SU-DHL-6 (cell line): Measurements from ENCODE around the gene SRGAP1.

Experiments
- H2AFZ ChIP-seq: fragments of 200-600 bp; sonication (generic); 2 replicates; pipeline ENCODE4 v1.6.1; 2014; ENCODE audit warnings: low read depth, mild to moderate bottlenecking, moderate library complexity, mixed read lengths, antibody characterized with exemption, low read length; ENCODE audit not compliant: severe bottlenecking
- H3F3A ChIP-seq: fragments of 200-600 bp; shearing (Covaris generic); 2 replicates; pipeline ENCODE4 v1.6.0; 2016; ENCODE audit warnings: antibody characterized with exemption, mild to moderate bottlenecking; ENCODE audit not compliant: insufficient read depth
- H3K27ac ChIP-seq: fragments of 200-600 bp; sonication (generic); 2 replicates; pipeline ENCODE4 v1.5.1; 2016; ENCODE audit warnings: low read depth, mild to moderate bottlenecking, low read length, moderate library complexity, mixed read lengths
- H3K27me3 ChIP-seq: fragments of 200-600 bp; sonication (generic), shearing (Covaris generic); 2 replicates; pipeline ENCODE4 v1.6.0; 2014; ENCODE audit warnings: mild to moderate bottlenecking, low read length
- H3K36me3 ChIP-seq: fragments of 200-600 bp; sonication (generic); 2 replicates; pipeline ENCODE4 v1.6.1; 2014; ENCODE audit warnings: mild to moderate bottlenecking, low read length, mixed read lengths
- H3K4me2 ChIP-seq: fragments of 300-600, 200-600 bp; shearing (Covaris generic), sonication (generic); 2 replicates; pipeline ENCODE4 v1.6.0; 2014; ENCODE audit warnings: low read length, low read depth, mild to moderate bottlenecking; ENCODE audit not compliant: poor library complexity, severe bottlenecking
- H3K4me3 ChIP-seq: fragments of 200-600 bp; sonication (generic); 2 replicates; pipeline ENCODE4 v1.5.1; 2014; ENCODE audit warnings: antibody characterized with exemption, low read length, mild to moderate bottlenecking, mixed read lengths; ENCODE audit not compliant: insufficient read depth, poor library complexity, severe bottlenecking
- H3K79me2 ChIP-seq: fragments of 200-600 bp; sonication (generic); 2 replicates; pipeline ENCODE4 v1.6.1; 2014; ENCODE audit warnings: mild to moderate bottlenecking, low read length, moderate library complexity; ENCODE audit not compliant: insufficient read depth
- H3K9ac ChIP-seq: fragments of 200-600 bp; sonication (generic); 2 replicates; pipeline ENCODE4 v1.7.0; 2014; ENCODE audit warnings: mild to moderate bottlenecking, low read length
- H3K9me2 ChIP-seq: fragments of 200-600 bp; sonication (generic); replicated peaks from 2 replicates; pipeline ENCODE4 v1.6.1; 2014; ENCODE audit warnings: low read length; ENCODE audit not compliant: insufficient read depth
- H3K9me3 ChIP-seq: fragments of 200-600 bp; sonication (generic); 2 replicates; pipeline ENCODE4 v1.6.1; 2014; ENCODE audit warnings: low read length, mixed read lengths; ENCODE audit not compliant: insufficient read depth
- H4K20me1 ChIP-seq: fragments of 200-600 bp; sonication (generic); 2 replicates; pipeline ENCODE4 v1.6.1; 2014; ENCODE audit warnings: low read depth, mild to moderate bottlenecking, antibody characterized with exemption, low read length, moderate library complexity, mixed read lengths
- EZH2phosphoT487 ChIP-seq: fragments of 200-600 bp; sonication (generic), shearing (Covaris generic); conservative IDR thresholded peaks from 2 replicates; pipeline ENCODE4 v1.6.1; 2018; ENCODE audit warnings: mild to moderate bottlenecking, antibody characterized with exemption, low read length, moderate library complexity, mixed read lengths
- TF ChIP-seq, protein P1 (sequence below): fragments of 200-600 bp; sonication (generic); IDR thresholded peaks from one replicate; pipeline ENCODE4 v1.5.1; 2017; ENCODE audit warnings: antibody characterized with exemption, mild to moderate bottlenecking, low read length, moderate library complexity; ENCODE audit not compliant: insufficient read depth, poor library complexity, severe bottlenecking

SRGAP1 gene

GRCh38 chr12:64019101-64019500 is 174.6 kb downstream of the SRGAP1 start:
- Histone ChIP-seq H3K4me3 (no peak overlapping the region), H3K9me2 (no peaks in the 10 kb centered on the region), H4K20me1 (no peaks in the 10 kb centered on the region), H3K4me2 (no peak overlapping the region), H3K27ac (no peak overlapping the region), H3K79me2 (no peaks in the 10 kb centered on the region), H2AFZ (no peak overlapping the region), H3F3A (no peaks in the 10 kb centered on the region), H3K27me3 (no peaks in the 10 kb centered on the region), H3K36me3 (no peaks in the 10 kb centered on the region), H3K9me3 (no peaks in the 10 kb centered on the region), H3K9ac (no peak overlapping the region)
- TF ChIP-seq EZH2phosphoT487, result no peak
- TF ChIP-seq, protein P1, sequence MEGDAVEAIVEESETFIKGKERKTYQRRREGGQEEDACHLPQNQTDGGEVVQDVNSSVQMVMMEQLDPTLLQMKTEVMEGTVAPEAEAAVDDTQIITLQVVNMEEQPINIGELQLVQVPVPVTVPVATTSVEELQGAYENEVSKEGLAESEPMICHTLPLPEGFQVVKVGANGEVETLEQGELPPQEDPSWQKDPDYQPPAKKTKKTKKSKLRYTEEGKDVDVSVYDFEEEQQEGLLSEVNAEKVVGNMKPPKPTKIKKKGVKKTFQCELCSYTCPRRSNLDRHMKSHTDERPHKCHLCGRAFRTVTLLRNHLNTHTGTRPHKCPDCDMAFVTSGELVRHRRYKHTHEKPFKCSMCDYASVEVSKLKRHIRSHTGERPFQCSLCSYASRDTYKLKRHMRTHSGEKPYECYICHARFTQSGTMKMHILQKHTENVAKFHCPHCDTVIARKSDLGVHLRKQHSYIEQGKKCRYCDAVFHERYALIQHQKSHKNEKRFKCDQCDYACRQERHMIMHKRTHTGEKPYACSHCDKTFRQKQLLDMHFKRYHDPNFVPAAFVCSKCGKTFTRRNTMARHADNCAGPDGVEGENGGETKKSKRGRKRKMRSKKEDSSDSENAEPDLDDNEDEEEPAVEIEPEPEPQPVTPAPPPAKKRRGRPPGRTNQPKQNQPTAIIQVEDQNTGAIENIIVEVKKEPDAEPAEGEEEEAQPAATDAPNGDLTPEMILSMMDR, result no peak

DNA sequence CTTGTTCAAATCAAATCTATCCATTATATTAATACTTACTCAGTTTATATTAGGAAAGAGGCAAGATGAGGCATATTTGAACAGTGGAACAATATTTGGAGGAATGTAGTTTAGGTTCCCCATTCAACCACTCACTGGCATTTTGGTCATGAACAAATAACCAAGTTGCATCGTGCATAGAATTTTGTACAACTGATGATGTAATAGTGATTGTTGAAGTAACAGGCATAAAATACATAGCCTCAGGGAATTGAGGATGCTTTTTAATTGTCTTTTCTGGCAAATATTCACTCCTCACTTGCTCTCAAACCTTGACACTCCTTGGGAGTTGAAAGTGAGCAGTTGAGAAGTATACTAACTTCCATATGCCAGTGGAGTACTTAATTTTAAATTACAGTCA is 175.2 kb downstream of the SRGAP1 start:
- Histone ChIP-seq H3F3A (no peaks in the 10 kb centered on the region), H3K9ac (no peak overlapping the region), H3K79me2 (no peaks in the 10 kb centered on the region), H3K27me3 (no peaks in the 10 kb centered on the region), H3K4me2 (no peak overlapping the region), H3K36me3 (no peaks in the 10 kb centered on the region), H3K9me3 (no peaks in the 10 kb centered on the region), H4K20me1 (no peaks in the 10 kb centered on the region), H3K9me2 (no peaks in the 10 kb centered on the region), H3K27ac (no peak overlapping the region), H3K4me3 (no peak overlapping the region), H2AFZ (no peak overlapping the region)
- TF ChIP-seq EZH2phosphoT487, result no peak
- TF ChIP-seq, protein P1, result no peak

DNA sequence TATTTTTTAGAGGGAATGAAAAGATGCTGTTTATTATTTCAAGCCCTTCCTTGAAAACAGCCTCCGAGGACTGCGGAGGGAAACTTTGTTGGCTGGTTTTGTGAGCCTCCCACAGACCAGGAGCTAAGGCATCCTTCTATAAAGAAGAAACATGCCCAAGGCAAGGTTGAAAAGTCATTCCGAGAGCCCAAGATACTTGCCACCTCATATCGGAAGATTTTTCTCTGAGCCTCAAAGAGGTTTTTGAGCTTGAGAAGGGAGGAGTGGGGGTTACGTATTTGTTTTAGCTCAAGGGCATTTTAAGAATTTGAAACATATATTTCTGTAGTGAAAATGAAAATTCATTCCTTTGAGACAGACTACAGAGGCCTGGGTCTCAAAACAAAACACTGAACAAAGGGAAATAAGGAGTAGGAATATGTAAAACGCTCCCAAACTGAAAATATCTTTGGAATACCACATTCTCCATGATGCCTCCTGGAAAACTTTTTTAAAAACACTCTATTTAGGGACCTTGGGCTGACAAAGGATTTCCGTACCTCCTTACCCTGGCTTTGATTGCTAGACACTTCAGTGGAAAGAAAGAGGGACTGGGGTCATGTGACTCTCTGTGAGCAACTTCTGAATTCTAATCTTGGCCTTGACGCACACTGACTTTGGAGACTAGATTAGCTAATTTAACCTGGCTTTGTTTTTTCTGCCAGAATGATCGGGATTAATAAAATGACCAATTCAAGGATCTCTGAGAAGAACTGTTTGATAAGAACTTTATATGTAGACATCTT is 180.9 kb downstream of the SRGAP1 start:
- H3K4me2 ChIP-seq, result no peak overlapping the region

More for the DNA sequence above, 180.9 kb downstream of the SRGAP1 start:
- Histone ChIP-seq H3K9me2 (no peaks in the 10 kb centered on the region), H3K27ac (no peak overlapping the region), H4K20me1 (no peaks in the 10 kb centered on the region), H3K79me2 (no peaks in the 10 kb centered on the region), H3K4me3 (no peak overlapping the region), H3K9me3 (no peaks in the 10 kb centered on the region), H3K36me3 (no peaks in the 10 kb centered on the region), H3K27me3 (no peaks in the 10 kb centered on the region), H3F3A (no peaks in the 10 kb centered on the region), H3K9ac (no peak overlapping the region), H2AFZ (no peak overlapping the region)
- TF ChIP-seq, protein P1, result no peak
- no peak for TF ChIP-seq EZH2phosphoT487
